ENCODE data around the gene KCNQ1. TPM values are rescaled to one million over a fixed set of nuclear protein-coding genes. Genes with fewer than 3 reads are reported as not detected.

Gene KCNQ1
- total RNA-seq, 1 donor from 2014 or later = 8.5 TPM

- H3K9me3 Mint-ChIP-seq = no peaks in the 10 kb centered on the region
- peak overlapping the region; percentile 67 for H3K4me3 Mint-ChIP-seq
- DNase-seq (ENCODE audit: low spot score in 2 of 2, unreplicated experiment in 2 of 2) = peak in 1 of 2 experiments; percentile 5
- peaks cover 6% of the 10 kb centered on the region for H3K36me3 Mint-ChIP-seq
- peaks cover 70% of the 10 kb centered on the region for H3K4me1 Mint-ChIP-seq
- no peaks in the 10 kb centered on the region for H3K27me3 Mint-ChIP-seq (ENCODE audit: low read depth)
- peak overlapping the region; percentile 97 for H3K27ac Mint-ChIP-seq
- TF ChIP-seq, protein P1, sequence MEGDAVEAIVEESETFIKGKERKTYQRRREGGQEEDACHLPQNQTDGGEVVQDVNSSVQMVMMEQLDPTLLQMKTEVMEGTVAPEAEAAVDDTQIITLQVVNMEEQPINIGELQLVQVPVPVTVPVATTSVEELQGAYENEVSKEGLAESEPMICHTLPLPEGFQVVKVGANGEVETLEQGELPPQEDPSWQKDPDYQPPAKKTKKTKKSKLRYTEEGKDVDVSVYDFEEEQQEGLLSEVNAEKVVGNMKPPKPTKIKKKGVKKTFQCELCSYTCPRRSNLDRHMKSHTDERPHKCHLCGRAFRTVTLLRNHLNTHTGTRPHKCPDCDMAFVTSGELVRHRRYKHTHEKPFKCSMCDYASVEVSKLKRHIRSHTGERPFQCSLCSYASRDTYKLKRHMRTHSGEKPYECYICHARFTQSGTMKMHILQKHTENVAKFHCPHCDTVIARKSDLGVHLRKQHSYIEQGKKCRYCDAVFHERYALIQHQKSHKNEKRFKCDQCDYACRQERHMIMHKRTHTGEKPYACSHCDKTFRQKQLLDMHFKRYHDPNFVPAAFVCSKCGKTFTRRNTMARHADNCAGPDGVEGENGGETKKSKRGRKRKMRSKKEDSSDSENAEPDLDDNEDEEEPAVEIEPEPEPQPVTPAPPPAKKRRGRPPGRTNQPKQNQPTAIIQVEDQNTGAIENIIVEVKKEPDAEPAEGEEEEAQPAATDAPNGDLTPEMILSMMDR (IDR thresholded peaks at IDR 0.05; ENCODE audit: unreplicated experiment) = no peak
These were observed 256.4 kb downstream of the KCNQ1 start for GRCh38 chr11:2701230-2701629.

DNA sequence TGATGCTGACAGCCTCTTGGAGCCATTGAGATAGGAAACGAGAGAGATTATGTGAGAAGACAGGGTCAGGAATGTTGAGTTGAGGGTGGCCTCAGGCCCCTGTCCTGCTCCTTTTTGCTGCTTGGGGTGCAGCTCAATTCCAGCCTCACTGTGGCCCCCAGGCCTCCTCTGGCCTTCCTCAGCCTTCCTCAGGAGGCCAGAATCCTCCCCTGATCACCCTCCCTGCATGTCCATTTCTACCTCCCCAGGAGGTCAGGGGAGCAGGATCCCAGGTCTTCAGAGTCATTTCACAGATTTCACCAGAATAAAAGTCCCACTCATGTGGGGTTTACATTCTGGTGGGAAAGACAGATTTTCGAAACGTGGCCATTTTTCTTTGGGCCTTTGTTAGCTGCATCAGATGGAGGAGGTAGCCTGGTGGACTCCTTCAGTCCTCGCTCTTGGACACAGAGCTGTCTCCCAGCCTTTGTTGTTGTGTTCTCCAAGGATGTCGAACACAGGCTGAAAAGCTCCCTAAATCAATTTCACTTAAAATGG is 257.2 kb downstream of the KCNQ1 start:
- Mint-ChIP-seq H3K9me3 (no peaks in the 10 kb centered on the region), H3K27me3 (ENCODE audit: low read depth) (no peaks in the 10 kb centered on the region), H3K4me3 (peak overlapping the region; percentile 67), H3K36me3 (peaks cover 6% of the 10 kb centered on the region), H3K27ac (peak overlapping the region; percentile 97), H3K4me1 (peaks cover 62% of the 10 kb centered on the region)
- TF ChIP-seq, protein P1 (IDR thresholded peaks at IDR 0.05; ENCODE audit: unreplicated experiment) = no peak
- DNase-seq (ENCODE audit: low spot score in 2 of 2, unreplicated experiment in 2 of 2) = no peak

- Mint-ChIP-seq H3K9me3 (no peaks in the 10 kb centered on the region), H3K36me3 (peaks cover 6% of the 10 kb centered on the region), H3K4me1 (peaks cover 55% of the 10 kb centered on the region), H3K27me3 (ENCODE audit: low read depth) (no peaks in the 10 kb centered on the region), H3K4me3 (no peak overlapping the region), H3K27ac (peak overlapping the region; percentile 97)
- TF ChIP-seq, protein P1 (IDR thresholded peaks at IDR 0.05; ENCODE audit: unreplicated experiment) = no peak
- DNase-seq (ENCODE audit: low spot score in 2 of 2, unreplicated experiment in 2 of 2) = no peak
These were observed 258.1 kb downstream of the KCNQ1 start for GRCh38 chr11:2702771-2703362.

- Mint-ChIP-seq H3K27ac (peak overlapping the region; percentile 91), H3K4me1 (peaks cover 55% of the 10 kb centered on the region), H3K27me3 (ENCODE audit: low read depth) (no peaks in the 10 kb centered on the region), H3K36me3 (peaks cover 6% of the 10 kb centered on the region), H3K4me3 (peak overlapping the region; percentile 20), H3K9me3 (no peaks in the 10 kb centered on the region)
- no peak for DNase-seq (ENCODE audit: low spot score in 2 of 2, unreplicated experiment in 2 of 2)
- TF ChIP-seq, protein P1 (IDR thresholded peaks at IDR 0.05; ENCODE audit: unreplicated experiment) = no peak
These were observed 258.7 kb downstream of the KCNQ1 start for GRCh38 chr11:2703363-2704141.

- TF ChIP-seq, protein P1 (IDR thresholded peaks at IDR 0.05; ENCODE audit: unreplicated experiment) = no peak
- no peak for DNase-seq (ENCODE audit: low spot score in 2 of 2, unreplicated experiment in 2 of 2)
- Mint-ChIP-seq H3K4me1 (peaks cover 61% of the 10 kb centered on the region), H3K36me3 (peaks cover 2% of the 10 kb centered on the region), H3K9me3 (no peaks in the 10 kb centered on the region), H3K4me3 (no peak overlapping the region), H3K27ac (peak overlapping the region; percentile 49), H3K27me3 (ENCODE audit: low read depth) (no peaks in the 10 kb centered on the region)
These were observed 259.5 kb downstream of the KCNQ1 start for GRCh38 chr11:2704356-2704755.
